IgD-negative memory B cell (primary cell): ENCODE data around the gene SLC26A8. TPM values are rescaled to one million over a fixed set of nuclear protein-coding genes. Genes with fewer than 3 reads are reported as not detected.
"Not testable (repeated sequence)": the region's sequence is repeated elsewhere in the genome, so short reads cannot be mapped to it uniquely, and the experiment has no call there.

Source experiments
- H3K27ac Mint-ChIP-seq, 3 donors: one replicate each; pipeline ENCODE4 v1.8.0; 2020 to 2022; ENCODE audit warnings: mild to moderate bottlenecking in 3 of 3, mixed read lengths in 3 of 3, moderate library complexity in 1 of 3
- H3K27me3 Mint-ChIP-seq: one replicate; pipeline ENCODE4 v1.8.0; 2021; ENCODE audit warnings: mixed read lengths
- H3K36me3 Mint-ChIP-seq: one replicate; pipeline ENCODE4 v1.8.0; 2020; ENCODE audit warnings: mild to moderate bottlenecking, mixed read lengths
- H3K4me1 Mint-ChIP-seq, 3 donors: one replicate each; pipeline ENCODE4 v1.8.0; 2020 to 2022; ENCODE audit warnings: mixed read lengths in 3 of 3, mild to moderate bottlenecking in 1 of 3
- H3K4me3 Mint-ChIP-seq, 4 donors: one replicate each; pipeline ENCODE4 v1.8.0; 2020 to 2022; ENCODE audit warnings: mild to moderate bottlenecking in 4 of 4, mixed read lengths in 4 of 4, moderate library complexity in 3 of 4
- H3K9me3 Mint-ChIP-seq, 3 donors: one replicate each; pipeline ENCODE4 v1.8.0; 2020 to 2021; ENCODE audit warnings: mixed read lengths in 3 of 3, mild to moderate bottlenecking in 1 of 3
- polyA plus RNA-seq: library from polyadenylated mRNA; unstranded; fragments of 300-500 nt; fragmentation: Illumina TruSeq; gene quantifications from one replicate; pipeline ENCODE4 v1.2.3, GENCODE V29; 2021

Gene SLC26A8
- polyA plus RNA-seq, 1 donor from 2014 or later = not detected

DNA sequence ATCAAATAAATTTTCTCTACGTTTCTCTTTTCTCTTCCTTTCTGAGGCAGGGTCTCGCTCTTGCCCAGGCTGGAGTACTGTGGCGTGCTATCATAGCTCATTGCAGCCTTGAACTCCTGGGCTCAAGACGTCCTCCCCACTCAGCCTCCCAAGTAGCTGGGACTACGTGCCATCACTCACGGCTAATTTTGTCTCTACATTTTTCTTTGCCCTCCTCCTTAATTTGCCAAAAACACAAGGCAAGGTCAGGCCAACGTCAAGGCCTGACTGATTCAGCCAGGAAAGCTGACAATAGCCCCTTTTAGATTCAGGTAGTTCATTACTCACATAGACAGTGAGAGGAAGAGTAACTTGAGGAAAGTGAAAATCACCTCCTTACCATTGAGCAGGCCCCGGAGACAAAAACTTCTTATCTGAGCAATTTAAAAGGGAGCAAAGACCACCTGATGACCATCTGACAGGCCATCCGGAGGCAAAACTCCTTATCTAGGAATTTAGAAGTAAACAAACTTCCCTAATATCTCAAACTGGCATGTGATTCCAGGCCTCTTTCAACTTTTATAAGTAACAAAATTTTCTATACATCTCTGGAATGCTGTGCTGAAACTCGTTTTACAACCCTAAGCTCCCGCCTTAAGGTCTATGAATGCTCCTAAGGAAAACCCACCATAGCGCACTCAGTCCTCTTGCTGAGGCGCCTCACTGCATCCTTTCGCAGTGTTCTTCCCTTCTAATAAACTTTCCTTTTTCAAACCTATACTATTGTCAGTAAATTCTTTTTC lies 61.5 kb downstream of the SLC26A8 start:
- H3K4me3 Mint-ChIP-seq = no peak overlapping the region
- no peaks in the 10 kb centered on the region for H3K36me3 Mint-ChIP-seq
- peaks cover 0 to 4% (median 0%) of the 10 kb centered on the region in 3 donors for H3K4me1 Mint-ChIP-seq
- peaks cover 4% of the 10 kb centered on the region for H3K27me3 Mint-ChIP-seq
- H3K9me3 Mint-ChIP-seq = peaks cover 0 to 3% (median 0%) of the 10 kb centered on the region in 3 donors
- H3K27ac Mint-ChIP-seq = no peak overlapping the region

DNA sequence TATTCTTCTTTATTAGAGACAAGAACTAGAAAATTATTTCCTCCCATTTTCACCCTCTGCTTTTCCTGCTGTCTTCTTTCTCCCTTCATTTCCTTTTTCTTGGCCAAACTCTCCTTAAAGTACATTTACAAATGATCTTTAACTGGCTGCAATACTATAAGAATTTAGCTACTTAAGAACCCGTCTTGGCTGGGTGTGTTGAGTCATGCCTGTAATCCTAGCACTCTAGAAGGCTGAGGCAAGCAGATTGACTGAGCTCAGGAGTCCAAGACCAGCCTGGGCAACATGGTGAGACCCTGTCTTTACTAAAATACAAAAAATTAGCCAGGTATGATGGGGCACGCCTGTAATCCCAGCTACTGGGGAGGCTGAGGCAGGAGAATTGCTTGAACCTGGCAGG lies 64.3 kb downstream of the SLC26A8 start:
- Mint-ChIP-seq H3K9me3 (peaks cover 0 to 3% (median 0%) of the 10 kb centered on the region in 3 donors), H3K27ac (no peak overlapping the region), H3K27me3 (peaks cover 4% of the 10 kb centered on the region), H3K4me3 (no peak overlapping the region), H3K36me3 (peaks cover 1% of the 10 kb centered on the region), H3K4me1 (peaks cover 0 to 4% (median 0%) of the 10 kb centered on the region in 3 donors)

GRCh38 chr6:35955970-35956369 lies 68.5 kb downstream of the SLC26A8 start:
- H3K4me3 Mint-ChIP-seq = no peak overlapping the region
- peaks cover 4% of the 10 kb centered on the region for H3K27me3 Mint-ChIP-seq
- no peak overlapping the region for H3K27ac Mint-ChIP-seq
- H3K4me1 Mint-ChIP-seq = peaks cover 0 to 2% (median 0%) of the 10 kb centered on the region in 3 donors
- H3K36me3 Mint-ChIP-seq = peaks cover 1% of the 10 kb centered on the region
- H3K9me3 Mint-ChIP-seq = peaks cover 0 to 3% (median 0%) of the 10 kb centered on the region in 3 donors

DNA sequence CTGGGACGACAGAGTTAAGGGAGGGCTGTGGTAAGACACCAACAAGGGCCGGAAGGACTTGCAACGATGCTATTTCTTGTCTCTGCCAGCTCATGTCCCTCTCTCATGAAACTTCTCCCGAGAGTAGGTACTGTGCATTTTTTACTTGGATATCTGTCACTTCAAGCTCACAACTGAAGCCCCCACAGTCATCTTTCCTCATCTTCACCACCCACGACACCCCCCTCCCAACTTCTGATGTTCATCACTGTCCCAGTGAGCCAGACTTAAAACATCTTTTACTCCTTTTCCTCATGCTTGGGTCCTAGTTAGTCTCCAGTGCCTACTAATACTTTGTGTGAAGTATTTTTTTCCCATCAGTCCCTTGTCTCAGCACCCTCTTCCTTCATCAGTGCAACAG lies 68.9 kb downstream of the SLC26A8 start:
- Mint-ChIP-seq H3K4me1 (peaks cover 0 to 2% (median 0%) of the 10 kb centered on the region in 3 donors), H3K9me3 (peaks cover 0 to 3% (median 0%) of the 10 kb centered on the region in 3 donors), H3K36me3 (peaks cover 1% of the 10 kb centered on the region), H3K27me3 (peaks cover 5% of the 10 kb centered on the region), H3K4me3 (no peak overlapping the region), H3K27ac (no peak overlapping the region)

DNA sequence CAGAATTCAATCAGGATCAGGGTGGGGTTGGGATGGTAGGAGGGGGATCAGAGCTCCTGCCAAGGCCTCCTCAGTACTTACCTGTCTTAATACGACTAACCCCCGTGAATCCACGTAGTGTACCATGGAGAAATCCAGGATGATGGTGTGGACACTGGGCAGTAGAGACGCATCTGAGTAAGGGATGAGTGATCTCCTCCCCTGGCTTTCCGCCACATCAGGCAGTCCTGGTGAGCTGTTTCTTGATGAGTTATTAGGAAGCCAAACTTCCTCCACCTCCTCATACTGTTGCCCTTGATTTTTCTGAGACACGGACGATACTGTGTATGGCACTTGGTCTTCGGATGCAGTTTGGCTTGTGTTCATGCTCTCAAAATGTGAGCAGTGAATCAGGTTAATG lies 69.4 kb downstream of the SLC26A8 start:
- no peak overlapping the region for H3K27ac Mint-ChIP-seq
- peaks cover 0 to 3% (median 0%) of the 10 kb centered on the region in 3 donors for H3K9me3 Mint-ChIP-seq
- H3K4me3 Mint-ChIP-seq = no peak overlapping the region
- H3K4me1 Mint-ChIP-seq = peaks cover 0 to 2% (median 0%) of the 10 kb centered on the region in 3 donors
- H3K36me3 Mint-ChIP-seq = peaks cover 1% of the 10 kb centered on the region
- peaks cover 5% of the 10 kb centered on the region for H3K27me3 Mint-ChIP-seq

- Mint-ChIP-seq H3K4me1 (no peaks in the 10 kb centered on the region), H3K36me3 (peaks cover 1% of the 10 kb centered on the region), H3K9me3 (peaks cover 0 to 3% (median 0%) of the 10 kb centered on the region in 3 donors), H3K4me3 (no peak overlapping the region), H3K27ac (no peak overlapping the region), H3K27me3 (peaks cover 3% of the 10 kb centered on the region)
These were observed 70.1 kb downstream of the SLC26A8 start for GRCh38 chr6:35954333-35954732.

- Mint-ChIP-seq H3K27me3 (peaks cover 2% of the 10 kb centered on the region), H3K4me1 (no peaks in the 10 kb centered on the region), H3K4me3 (no peak overlapping the region), H3K36me3 (no peaks in the 10 kb centered on the region), H3K9me3 (peaks cover 0 to 2% (median 0%) of the 10 kb centered on the region in 3 donors), H3K27ac (no peak overlapping the region)
These were observed 75.7 kb downstream of the SLC26A8 start for GRCh38 chr6:35948725-35949124.

GRCh38 chr6:35945650-35946025 lies 78.8 kb downstream of the SLC26A8 start:
- H3K27ac Mint-ChIP-seq = no peak overlapping the region
- H3K4me3 Mint-ChIP-seq = no peak overlapping the region
- H3K4me1 Mint-ChIP-seq = no peaks in the 10 kb centered on the region
- H3K27me3 Mint-ChIP-seq = no peaks in the 10 kb centered on the region
- peaks cover 4 to 15% (median 6%) of the 10 kb centered on the region in 3 donors for H3K9me3 Mint-ChIP-seq
- peaks cover 4% of the 10 kb centered on the region for H3K36me3 Mint-ChIP-seq

GRCh38 chr6:35943390-35943789 lies 81.1 kb downstream of the SLC26A8 start:
- H3K9me3 Mint-ChIP-seq = peaks cover 5 to 19% (median 6%) of the 10 kb centered on the region in 3 donors
- H3K4me1 Mint-ChIP-seq = no peaks in the 10 kb centered on the region
- no peak overlapping the region for H3K4me3 Mint-ChIP-seq
- H3K27ac Mint-ChIP-seq = no peak overlapping the region
- H3K36me3 Mint-ChIP-seq = peaks cover 4% of the 10 kb centered on the region
- H3K27me3 Mint-ChIP-seq = no peaks in the 10 kb centered on the region

DNA sequence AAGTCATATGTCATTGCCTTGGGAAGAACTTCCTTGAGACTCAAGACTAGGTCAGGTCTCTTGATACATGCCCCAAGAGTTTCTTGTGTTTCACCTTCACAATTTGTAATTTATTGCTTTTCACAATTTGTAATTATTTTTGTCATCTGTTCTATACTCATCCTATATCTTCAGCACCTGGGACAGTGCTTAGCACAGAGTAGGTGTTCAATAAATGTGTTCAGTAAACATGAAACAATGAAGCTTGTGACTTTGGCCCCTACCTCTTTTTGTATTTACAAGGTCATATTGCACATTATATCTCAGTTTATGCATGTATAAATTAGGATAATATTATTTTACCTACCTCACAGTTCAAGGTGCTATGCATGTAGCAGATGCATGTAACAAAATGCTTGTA lies 82.1 kb downstream of the SLC26A8 start:
- H3K36me3 Mint-ChIP-seq = peaks cover 4% of the 10 kb centered on the region
- no peak overlapping the region for H3K27ac Mint-ChIP-seq
- no peak overlapping the region for H3K4me3 Mint-ChIP-seq
- H3K9me3 Mint-ChIP-seq = peaks cover 5 to 19% (median 8%) of the 10 kb centered on the region in 3 donors
- H3K27me3 Mint-ChIP-seq = no peaks in the 10 kb centered on the region
- no peaks in the 10 kb centered on the region for H3K4me1 Mint-ChIP-seq

- not testable (repeated sequence) for H3K36me3 Mint-ChIP-seq
These were observed 83.3 kb downstream of the SLC26A8 start for GRCh38 chr6:35941170-35941569.

DNA sequence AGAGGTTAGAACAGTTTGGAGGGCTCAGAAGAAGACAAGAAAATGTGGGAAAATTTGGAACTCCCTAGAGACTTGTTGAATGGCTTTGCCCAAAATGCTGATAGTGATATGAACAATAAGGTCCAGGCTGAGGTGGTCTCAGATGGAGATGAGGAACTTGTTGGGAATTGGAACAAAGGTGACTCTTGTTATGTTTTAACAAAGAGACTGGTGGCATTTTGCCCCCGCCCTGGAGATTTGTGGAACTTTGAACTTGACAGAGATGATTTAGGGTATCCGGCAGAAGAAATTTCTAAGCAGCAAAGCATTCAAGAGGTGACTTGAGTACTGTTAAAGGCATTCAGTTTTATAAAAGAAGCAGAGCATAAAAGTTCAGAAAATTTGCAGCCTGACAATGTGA lies 84.4 kb downstream of the SLC26A8 start:
- not testable (repeated sequence) for H3K36me3 Mint-ChIP-seq

More at GRCh38 chr6:35941170-35941569, 83.3 kb downstream of the SLC26A8 start:
- Mint-ChIP-seq H3K27ac (peak overlapping the region in 1 of 3 donors; percentile 71), H3K9me3 (peaks cover 5 to 23% (median 8%) of the 10 kb centered on the region in 3 donors)
- not testable (repeated sequence) for H3K27me3 Mint-ChIP-seq, H3K4me3 Mint-ChIP-seq, H3K4me1 Mint-ChIP-seq

GRCh38 chr6:35939259-35939658 lies 85.2 kb downstream of the SLC26A8 start:
- H3K9me3 Mint-ChIP-seq = peaks cover 5 to 23% (median 6%) of the 10 kb centered on the region in 3 donors
- not testable (repeated sequence) for H3K4me1 Mint-ChIP-seq, H3K36me3 Mint-ChIP-seq

More for the DNA sequence above, 84.4 kb downstream of the SLC26A8 start:
- H3K27me3 Mint-ChIP-seq, H3K4me3 Mint-ChIP-seq, H3K4me1 Mint-ChIP-seq: not testable (repeated sequence)
- Mint-ChIP-seq H3K9me3 (peaks cover 5 to 23% (median 6%) of the 10 kb centered on the region in 3 donors), H3K27ac (peak overlapping the region in 1 of 3 donors; percentile 39)

GRCh38 chr6:35936681-35937359 lies 87.6 kb downstream of the SLC26A8 start:
- Mint-ChIP-seq H3K9me3 (peaks cover 5 to 17% (median 6%) of the 10 kb centered on the region in 3 donors), H3K4me3 (no peak overlapping the region), H3K4me1 (no peaks in the 10 kb centered on the region), H3K36me3 (peaks cover 1% of the 10 kb centered on the region), H3K27me3 (no peaks in the 10 kb centered on the region), H3K27ac (no peak overlapping the region)

More at GRCh38 chr6:35939259-35939658, 85.2 kb downstream of the SLC26A8 start:
- H3K27me3 Mint-ChIP-seq, H3K4me3 Mint-ChIP-seq, H3K27ac Mint-ChIP-seq: not testable (repeated sequence)

GRCh38 chr6:35935469-35935868 lies 89.0 kb downstream of the SLC26A8 start:
- Mint-ChIP-seq H3K4me3 (no peak overlapping the region), H3K9me3 (peaks cover 1 to 8% (median 1%) of the 10 kb centered on the region in 3 donors), H3K4me1 (no peaks in the 10 kb centered on the region), H3K36me3 (peaks cover 1% of the 10 kb centered on the region), H3K27ac (no peak overlapping the region), H3K27me3 (no peaks in the 10 kb centered on the region)
